CD4-positive, alpha-beta T cell treated with Interleukin-21 for 1 hour (primary cell): Measurements from ENCODE around the gene SOCS7.

Experiments
- DNase-seq: peaks from one replicate; pipeline ENCODE4 v3.0.0-alpha.2; 2020

Gene SOCS7, protein sequence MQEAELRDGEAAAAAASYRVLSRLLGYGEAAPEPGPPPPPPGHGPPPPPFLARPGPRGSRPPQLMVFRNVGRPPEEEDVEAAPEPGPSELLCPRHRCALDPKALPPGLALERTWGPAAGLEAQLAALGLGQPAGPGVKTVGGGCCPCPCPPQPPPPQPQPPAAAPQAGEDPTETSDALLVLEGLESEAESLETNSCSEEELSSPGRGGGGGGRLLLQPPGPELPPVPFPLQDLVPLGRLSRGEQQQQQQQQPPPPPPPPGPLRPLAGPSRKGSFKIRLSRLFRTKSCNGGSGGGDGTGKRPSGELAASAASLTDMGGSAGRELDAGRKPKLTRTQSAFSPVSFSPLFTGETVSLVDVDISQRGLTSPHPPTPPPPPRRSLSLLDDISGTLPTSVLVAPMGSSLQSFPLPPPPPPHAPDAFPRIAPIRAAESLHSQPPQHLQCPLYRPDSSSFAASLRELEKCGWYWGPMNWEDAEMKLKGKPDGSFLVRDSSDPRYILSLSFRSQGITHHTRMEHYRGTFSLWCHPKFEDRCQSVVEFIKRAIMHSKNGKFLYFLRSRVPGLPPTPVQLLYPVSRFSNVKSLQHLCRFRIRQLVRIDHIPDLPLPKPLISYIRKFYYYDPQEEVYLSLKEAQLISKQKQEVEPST

DNA sequence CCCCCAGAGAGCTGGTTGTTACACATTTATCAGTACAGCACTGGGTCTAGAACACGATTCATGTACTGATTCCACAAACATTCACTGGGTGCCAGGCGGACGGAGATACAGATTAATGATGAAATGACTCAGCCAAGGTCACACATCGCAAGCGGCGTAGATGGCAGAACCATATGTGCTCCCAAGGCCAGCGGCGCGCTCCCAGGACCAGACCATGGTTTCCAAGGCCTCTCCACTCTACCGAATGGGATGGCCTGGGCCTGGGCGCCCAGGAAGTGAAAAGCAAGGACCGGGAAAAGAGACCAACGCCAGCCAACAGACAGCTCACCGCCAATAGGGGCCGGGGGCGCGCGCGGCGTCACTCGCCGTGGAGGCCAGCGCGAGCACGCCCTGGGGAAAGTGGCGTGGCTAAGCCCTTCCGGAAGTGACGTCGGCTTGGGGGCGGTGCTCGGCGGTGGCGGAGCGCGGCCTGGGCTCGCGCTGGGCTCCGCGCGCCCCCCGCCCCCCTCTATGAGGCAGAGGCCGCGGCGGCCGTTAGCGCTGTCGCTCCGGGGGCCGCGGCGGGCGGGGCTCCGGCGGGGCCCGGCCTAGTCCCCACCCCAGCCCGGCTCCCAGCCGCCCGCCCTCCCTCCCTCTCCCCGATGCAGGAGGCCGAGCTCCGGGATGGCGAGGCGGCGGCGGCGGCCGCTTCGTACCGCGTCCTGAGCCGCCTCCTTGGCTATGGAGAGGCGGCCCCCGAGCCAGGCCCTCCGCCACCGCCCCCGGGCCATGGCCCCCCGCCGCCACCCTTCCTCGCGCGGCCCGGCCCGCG, at the start of gene SOCS7:
Gene SOCS7 (plus strand): TSS at position 433 of the 811 bp plus-strand sequence. CDS start 209 bp downstream, at position 642.
- peak; percentile 93 for DNase-seq

DNA sequence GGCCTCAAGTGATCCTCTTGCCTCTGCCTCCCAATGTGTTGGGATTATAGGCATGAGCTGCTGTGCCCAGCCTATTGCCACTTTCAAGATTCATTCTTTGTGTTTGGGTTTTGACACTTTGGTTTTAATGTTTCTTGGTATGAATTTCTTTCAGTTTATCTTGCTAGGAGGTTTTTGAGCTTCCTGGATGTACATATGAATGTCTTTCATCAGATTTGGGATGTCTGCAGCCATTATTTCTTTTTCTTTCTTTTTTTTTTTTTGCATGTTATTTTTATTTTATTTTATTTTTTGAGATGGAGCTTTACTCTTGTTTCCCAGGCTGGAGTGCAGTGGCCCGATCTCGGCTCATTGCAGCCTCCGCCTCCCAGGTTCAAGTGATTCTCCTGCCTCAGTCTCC, 36.1 kb upstream of the SOCS7 start:
- no peak for DNase-seq

DNA sequence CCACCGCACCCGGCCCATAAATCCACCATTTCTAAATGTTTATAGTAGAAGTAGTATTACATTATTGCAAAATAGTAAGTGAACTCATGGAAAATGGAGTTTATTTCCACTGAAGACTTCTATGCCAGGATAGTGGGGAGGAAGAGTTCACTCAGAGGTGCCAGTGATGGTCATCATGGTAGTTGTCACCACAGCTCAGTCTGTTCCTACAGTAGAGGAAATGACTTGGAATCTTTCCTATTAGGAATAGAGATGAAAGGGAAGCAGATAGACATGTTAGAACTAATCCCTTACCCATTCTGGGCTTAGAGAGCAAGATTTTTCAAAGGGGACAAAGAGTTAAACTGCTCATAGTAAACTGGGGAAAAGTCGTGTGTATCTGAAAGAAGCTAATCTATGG, 34.6 kb upstream of the SOCS7 start:
- DNase-seq: no peak

DNA sequence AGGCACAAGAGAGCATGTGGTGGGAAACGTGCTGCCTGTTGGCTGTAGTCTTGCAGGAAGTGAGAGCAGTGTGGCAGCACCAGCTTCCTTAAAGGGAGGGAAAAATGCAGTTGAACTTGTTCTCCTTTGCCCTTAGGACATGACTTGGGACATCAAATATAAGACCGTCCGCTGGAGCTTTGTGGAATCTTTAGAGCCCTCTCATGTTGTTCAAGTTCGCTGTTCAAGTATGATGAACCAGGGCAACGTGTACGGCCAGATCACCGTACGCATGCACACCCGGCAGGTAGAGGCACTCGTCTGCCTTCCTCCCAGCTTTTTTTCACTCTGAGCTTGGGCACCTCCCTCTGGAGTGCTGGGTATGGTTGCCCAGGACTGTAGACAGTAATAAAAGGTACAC, 31.2 kb upstream of the SOCS7 start:
- DNase-seq: no peak

DNA sequence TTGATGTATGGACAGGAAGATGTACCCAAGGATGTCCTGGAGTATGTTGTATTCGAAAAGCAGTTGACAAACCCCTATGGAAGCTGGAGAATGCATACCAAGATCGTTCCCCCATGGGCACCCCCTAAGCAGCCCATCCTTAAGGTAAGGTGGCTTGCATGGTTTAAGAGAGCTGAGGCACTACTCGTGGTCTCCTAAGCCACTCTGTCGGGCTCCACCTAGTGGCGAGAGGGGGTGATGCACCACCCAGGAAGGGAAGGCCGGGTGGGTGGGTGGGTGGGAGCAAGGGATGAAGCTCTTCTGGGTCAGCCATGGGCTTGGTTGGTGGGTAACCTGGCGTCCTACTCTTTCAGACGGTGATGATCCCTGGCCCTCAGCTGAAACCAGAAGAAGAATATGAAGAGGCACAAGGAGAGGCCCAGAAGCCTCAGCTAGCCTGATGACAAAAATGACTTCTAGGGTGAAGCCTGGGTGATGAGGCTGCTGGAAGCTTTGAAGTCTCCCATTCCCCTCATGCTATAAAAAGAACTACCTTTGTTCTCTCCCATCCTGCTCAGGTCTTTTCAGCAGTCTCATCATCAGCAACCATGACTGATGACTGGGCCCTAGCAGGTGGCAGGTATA, 29.4 kb upstream of the SOCS7 start:
- DNase-seq: peak; percentile 66

DNA sequence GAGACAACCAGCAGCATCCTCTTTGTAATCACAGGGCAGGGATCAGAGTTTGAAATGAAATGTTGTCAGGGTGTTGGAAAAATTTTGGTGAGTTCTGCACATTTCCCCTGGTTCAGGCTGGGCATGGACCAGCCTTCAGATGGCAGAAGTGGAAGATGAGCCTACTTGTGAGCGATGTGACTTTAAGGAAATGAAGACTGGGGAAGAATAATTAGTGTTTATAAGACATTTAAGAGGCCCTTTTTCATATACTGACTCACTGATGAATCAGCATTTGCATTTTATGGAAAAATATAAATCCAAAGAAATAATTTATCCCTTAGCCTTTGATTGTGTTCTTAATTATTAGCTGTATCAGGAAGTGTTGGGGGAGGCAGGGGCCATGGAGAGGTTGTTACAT, 28.7 kb upstream of the SOCS7 start:
- no peak for DNase-seq

DNA sequence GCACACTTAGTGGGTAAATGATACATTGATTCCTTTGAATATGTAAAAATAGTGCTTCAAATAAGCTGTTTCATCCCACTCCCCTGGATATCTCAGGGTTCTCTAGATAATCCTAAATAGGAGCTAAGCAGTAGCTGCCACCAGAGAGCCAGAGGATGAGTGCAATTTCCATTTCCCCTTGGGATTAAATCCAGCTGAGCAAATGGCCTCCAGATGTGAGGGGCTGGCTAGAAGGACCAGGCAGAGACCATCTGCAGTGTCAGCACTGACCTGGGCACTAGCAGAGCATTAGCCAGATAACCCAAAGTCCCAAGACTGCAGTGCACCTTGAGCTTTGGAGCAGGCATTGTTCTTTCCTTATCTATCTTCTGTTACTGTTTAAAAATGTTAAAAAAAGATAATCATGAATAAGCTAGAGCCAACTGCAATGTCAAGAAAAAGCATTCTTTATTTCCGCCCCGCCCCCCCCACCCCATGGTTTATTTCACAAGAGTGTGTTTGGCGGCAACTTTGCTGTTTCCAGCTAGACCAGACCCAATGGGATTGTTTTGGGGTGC, 27.4 kb upstream of the SOCS7 start:
- DNase-seq: no peak

DNA sequence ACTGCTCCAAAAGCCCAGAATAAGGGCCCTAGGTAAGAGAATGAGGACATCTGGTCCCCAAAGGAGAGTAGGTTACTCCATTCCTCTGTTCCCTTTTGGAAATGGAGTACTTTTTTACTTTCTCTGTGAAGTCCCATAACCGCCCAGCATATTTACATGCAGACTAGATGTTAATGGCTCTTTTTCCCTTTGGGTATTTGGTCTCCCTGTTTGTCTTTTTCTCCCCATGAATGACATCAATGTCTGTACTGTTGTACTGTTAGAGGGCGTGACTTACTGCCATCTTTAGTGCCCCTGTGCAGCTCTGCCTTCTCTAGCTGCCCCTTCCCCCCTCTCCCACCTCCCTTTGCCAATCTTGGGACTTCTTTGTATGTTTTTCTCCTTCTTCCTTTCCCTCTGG, 26.9 kb upstream of the SOCS7 start:
- no peak for DNase-seq

DNA sequence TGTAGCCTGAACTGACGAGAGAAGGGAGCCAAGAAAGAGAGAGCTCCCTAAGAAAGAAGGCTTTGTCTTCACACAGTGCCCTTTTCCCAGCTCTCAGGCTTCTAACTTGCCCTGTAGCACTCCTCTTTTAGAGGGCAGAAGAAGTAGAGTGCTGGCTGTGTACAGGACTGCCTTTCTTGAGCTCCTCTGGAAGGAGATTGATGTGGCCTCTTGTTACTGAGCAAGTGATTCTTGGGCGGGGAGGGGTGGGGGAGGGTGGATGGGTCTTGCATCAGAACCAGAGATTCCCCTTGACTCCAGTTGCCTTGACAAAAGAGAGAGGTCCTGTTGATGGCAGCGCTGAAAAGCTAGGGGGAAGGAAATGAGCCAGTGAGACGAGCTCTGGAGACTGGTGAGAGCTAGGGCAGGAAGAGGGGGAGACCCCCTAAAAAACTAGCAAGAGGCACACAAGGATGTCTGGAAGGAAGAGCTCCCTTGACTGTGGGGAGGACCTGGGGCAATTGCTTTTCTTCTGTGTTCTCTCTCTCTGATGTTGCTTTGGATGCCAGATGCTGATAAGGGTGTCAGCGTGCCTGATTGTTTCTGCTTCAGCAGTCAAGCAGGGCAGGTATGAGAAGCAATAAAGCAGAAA, 26.3 kb upstream of the SOCS7 start:
- no peak for DNase-seq

DNA sequence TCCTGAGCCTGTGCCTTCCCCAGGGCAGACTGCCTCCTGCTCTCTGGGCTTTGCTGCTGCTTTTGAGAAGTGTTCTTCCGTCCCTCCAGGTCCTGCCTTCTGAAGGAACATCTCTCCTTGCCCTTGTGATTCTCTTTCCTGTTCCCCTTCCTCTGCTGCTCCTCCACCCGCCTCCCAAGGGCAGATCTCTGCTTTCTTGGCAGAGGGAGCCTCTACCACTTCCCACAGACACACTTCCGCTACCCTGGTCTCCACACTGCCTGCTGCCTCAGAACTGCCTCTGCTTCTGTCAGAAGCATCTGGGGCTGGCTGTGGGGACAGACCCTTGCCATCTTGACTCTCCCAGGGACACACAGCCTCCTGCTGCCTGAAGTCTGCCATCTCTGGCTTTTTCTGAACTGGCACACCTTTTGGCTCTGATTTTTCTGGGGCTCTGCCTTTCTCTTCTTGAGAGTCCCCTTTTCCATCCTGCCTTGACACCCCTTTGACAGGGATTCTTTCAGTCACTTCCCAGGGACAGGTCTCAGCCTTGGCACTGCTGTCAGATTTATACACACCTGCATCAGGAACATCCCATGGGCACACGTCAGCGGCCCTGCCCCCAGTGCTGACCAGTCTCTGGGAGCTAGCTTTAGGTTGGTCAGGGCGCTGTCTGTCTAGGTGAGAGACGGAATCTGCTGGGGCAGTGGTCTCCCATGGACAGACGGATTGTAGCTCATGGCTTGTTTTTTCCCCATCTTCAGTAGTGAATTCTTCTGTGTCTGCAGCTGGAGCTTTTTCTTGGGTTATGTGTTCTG, 24.4 kb upstream of the SOCS7 start:
- no peak for DNase-seq

DNA sequence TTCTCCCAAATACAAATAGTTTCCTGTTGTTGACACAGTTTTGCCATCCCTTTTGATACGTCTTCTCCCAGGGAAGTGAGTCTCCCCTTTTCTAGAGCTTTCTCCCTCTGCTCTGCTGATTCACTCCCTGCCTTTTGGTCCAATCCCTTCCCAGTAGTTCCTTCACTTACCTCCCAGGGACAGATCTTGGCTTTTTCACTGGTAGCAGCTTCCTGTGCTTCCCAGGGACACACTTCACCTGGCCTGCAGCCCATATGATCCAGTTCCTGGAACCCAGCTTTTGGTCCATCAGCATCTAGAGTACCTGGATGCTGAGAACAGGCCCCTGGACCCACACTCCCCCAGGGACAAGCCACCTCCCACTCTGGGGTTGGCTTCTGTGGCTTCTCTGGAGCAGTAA, 23.7 kb upstream of the SOCS7 start:
- no peak for DNase-seq

DNA sequence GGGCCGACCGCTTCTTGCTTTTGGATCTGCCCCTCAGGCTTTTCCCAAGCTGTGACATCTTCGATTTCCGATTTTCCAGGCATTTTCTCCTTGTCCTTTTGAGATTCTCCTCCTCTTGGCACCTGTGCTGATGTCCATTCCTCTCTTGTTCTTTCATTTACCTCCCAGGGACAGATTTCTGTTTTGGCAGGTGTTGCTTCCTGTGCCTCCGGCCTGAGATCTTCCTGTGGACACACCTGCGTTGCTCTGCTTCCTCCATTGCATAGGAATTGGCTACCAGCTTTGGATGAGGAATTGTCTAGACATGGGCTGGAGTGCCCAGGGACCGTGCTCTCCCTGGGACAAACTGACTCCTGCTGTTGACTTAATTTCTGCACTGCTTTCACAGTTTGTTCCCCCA, 23.0 kb upstream of the SOCS7 start:
- no peak for DNase-seq

DNA sequence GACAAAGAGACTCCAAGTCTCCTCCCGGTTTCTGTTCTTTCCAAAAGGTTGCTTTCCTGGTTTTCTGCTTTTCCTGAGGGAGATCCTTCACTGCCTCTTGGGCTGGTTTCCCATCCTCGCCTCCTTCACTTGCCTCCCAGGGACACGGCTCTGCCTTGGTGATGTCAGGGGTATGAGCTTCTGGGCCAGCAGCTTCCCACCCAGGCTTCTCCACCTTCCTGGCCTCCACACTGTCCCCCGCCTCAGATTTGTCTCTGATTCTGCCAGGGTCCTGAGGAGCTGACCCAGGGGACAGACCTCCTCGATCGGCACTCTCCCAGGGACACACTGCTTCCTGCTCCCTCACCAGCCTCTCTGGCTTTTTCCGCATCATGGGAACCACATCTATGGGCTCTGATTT, 22.4 kb upstream of the SOCS7 start:
- DNase-seq: no peak

DNA sequence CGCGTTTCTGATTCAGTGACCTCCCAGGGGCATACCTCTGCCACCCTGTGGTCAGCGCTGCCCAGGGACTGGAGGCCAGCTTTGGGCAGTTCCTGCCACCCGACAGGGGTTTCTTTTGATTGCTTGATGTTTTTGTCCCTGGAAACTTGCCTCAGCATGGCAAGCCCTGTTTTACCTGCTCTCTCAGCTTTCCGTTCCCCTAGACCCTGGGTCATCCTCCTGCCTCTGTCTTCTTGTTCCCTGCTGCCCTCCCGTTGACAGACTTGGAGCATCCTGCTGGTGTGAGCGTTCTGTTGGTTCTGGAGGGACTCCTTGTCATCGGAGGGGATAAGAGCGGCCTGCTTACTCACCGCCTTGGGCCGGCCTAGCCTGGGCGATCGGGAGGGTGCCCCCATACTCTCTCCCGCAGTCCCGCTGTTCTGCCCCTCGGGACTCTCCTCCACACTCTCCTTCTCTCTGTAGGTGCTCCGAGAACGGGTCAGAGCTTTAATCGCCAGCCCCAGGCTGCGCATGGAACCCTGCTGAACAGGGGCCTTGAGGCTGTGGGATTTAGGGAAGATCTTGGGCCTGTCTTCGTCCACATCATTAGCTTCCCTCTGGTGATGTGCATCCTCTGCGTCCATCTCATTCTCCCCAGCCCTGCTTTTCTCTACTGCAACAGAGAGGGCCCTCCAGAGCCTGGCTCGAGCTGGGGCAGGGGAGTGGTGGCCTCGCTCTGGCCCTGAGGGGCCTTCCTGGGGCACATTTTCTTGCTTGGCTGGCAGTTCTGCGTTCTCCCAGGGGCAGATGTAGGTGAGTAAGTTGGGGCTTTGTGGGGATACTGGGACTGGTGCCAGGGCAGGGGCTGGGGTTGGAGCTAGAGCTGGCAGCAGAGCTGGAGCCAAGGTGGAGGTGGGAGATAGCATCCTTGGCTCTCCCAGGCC, 21.6 kb upstream of the SOCS7 start:
- DNase-seq: no peak

DNA sequence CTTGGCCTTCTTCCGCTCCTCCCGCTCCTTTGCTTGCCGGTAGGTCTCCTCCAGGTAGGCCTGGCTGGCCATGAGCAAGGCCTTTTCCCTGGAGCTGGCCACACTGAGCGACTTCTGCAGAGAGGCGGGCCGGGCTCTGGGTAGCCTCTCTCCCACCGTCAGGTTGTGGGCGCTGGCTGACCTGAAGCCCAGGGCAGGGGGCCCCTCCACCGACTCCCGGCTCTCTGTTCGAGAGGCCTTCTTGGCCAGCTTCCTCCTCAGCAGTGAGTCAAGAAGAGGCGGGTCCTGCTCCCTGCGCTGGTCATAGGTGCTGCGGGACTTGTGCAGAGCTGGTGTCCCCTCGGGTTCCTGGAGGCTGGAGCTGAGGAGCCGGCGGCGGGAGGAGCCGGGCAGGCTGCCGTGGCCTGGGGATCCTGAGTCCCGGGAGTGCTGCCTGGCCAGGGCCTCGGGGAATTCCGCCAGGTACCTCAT, 20.7 kb upstream of the SOCS7 start:
- no peak for DNase-seq

DNA sequence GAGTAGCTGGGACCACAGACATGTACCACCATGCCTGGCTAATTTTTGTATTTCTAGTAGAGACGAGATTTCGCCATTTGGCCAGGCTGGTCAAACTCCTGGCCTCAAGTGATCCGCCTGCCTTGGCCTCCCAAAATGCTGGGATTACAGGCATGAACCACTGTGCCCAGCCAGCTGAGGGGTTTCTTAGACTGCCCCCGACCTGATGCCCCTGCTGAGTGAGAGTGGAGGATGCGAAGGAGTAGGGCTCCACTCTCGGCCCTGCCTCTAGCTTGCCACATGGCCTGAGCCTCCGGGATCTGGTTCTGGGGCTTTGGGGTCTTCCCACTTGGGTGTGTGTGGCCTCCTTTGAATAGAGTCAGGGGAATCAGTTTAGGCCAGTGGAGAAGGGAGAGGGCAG, 18.9 kb upstream of the SOCS7 start:
- DNase-seq: no peak

DNA sequence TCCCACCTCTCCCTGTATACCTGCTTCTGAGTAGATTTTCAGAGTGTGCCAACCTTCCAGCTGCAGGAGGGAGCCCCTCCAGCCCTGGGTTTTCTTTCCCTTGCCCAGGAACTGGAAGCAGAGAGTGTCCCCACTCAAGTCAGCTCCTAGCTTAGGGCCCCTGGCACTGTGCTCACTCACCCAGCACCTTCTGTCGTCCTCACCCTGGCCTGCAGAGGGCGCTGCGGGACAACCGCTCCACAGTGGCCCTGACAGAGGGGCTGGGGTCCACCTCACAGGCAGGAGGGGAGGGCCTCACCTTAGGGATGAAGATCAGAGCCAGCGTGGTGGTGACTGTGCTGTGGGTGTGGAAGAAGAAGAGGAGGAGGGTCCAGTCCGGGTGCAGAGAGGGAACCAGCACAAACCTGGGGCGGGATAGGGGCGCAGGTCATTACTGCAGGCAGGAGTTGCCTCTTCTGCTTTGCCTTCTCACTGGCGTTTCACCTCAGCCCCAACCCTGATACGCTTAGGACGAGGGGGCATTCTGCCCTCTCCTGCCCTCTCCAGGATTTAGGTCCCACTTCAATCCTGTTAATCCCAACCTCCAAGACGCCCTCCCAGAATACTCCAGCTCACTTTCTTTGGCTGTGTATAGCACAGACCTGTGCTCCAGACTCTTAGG, 17.9 kb upstream of the SOCS7 start:
- DNase-seq: peak; percentile 23

DNA sequence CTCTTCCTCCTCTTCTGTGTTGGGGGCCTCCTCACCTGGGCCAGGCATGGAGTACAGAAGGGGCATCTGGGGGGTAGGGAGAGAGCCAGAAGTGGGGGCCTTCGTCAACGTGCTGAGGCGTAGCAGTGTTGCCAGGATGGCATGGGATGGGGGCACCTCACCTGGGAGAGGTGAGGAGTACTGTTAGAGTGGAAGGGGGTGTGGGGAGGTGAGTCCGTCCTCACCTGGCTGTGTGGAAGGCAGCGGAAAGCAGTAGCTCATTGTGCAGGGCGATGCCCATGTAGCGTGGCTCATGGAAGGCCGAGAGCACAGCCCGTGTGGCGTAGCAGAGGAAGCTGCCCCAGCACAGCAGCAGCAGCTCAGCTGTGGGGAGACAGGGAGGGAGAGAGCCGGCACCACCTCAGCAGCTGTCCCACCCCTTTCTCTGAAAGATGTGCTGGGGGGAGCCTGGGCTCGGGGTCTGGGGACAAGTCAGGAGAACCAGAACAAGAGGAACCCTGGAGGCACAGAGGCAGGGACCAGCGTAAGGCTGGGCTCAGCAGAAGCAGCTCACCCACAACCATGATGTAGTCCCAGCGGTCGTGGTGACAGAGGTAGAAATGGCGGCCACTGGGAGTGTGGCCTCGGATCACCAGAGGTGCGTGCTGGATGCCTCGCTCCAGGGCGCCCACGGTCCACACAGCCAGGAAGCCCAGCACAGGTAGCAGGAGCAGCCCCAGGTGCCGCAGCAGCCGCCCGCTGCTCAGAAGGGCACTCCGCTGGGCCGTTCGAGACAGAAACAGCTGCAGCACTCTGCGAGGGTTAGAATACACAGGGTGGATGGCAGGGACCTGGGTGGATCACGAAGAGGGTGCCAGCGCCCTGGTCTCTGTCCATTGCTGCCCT, 16.9 kb upstream of the SOCS7 start:
- DNase-seq: no peak

DNA sequence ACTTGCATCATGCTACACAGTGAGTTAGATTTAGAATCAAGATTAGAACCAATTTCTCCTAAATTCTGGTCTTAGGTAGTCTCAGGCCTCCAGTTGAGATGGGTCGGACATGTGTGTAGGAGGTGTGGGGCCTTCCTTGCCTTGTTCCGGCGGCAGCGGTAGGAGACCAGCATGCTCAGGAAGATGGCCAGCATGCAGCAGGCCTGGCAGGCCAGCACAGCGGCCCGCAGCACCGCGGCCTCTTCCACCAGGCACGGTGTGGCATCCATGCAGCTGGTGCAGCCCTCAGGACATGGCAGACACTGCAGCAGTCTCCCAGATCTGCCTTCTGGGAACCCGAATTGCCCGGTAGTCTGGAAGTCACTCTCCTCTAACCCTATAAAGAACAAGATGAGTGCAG, 14.8 kb upstream of the SOCS7 start:
- no peak for DNase-seq
